Ovary (tissue), 10 donors: ENCODE results near the gene CELF1. TPM values are rescaled to one million over a fixed set of nuclear protein-coding genes. Genes with fewer than 3 reads are reported as not detected.

Experiments
- DNase-seq, 5 donors: peaks; one replicate each; pipeline ENCODE4 v3.0.0-alpha.2; 2019 to 2020
- H3K27ac ChIP-seq, 2 donors: fragments of 200-600 bp; one replicate each; pipeline versions ENCODE4 v1.5.1 to v1.8.0; 2019 to 2022
- H3K27me3 ChIP-seq: fragments of 200-600 bp; one replicate; pipeline ENCODE4 v1.8.0; 2022
- H3K36me3 ChIP-seq: fragments of 200-600 bp; sonication (generic); one replicate; pipeline ENCODE4 v1.5.1; 2019
- H3K4me1 ChIP-seq: one replicate; pipeline ENCODE4 v1.8.1; 2013; ENCODE audit warnings: mild to moderate bottlenecking, moderate library complexity; ENCODE audit not compliant: insufficient read depth
- H3K4me3 ChIP-seq: fragments of 200-600 bp; sonication (generic); one replicate; pipeline ENCODE4 v1.5.1; 2017
- H3K9me3 ChIP-seq, 2 donors: fragments of 200-600 bp in 1 of 2; sonication (generic) in 1 of 2; one replicate each; pipeline versions ENCODE4 v1.5.1 to v1.8.1; 2013 to 2019; ENCODE audit warnings: mild to moderate bottlenecking in 1 of 2, moderate library complexity in 1 of 2
- CTCF ChIP-seq, 3 donors: fragments of 450-650 bp in 2 of 3; fragments of 200-600 bp in 1 of 3; IDR thresholded peaks; one replicate each; pipeline versions ENCODE4 v1.5.1 to v1.8.0; 2016 to 2022; ENCODE audit warnings: antibody characterized with exemption in 3 of 3, mild to moderate bottlenecking in 1 of 3
- EP300 ChIP-seq: sonication (generic); formaldehyde crosslinking; IDR thresholded peaks from one replicate; pipeline ENCODE4 v1.6.1; 2017; ENCODE audit warnings: antibody characterized with exemption
- POLR2A ChIP-seq: fragments of 450-650 bp; IDR thresholded peaks from one replicate; pipeline ENCODE4 v1.6.1; 2017; ENCODE audit warnings: antibody characterized with exemption, mild to moderate bottlenecking, moderate library complexity
- WGBS, 3 donors: extraction: QIAGEN DNeasy Blood & Tissue Kit in 1 of 3; methylation state at CpG; one replicate each; pipeline versions ENCODE4 v1.1.5 to v1.1.7; 2013 to 2017; 5-methylcytosine and 5-hydroxymethylcytosine counted together
- intact Hi-C, 4 donors: fragments of 100-400 bp; cut with DNase I; formaldehyde crosslinking; loops; one replicate each; pipeline versions ENCODE4 v1.11.0 to v1.15.1; 2022 to 2023
- long read RNA-seq, 3 donors: library from polyadenylated mRNA in 2 of 3; unstranded in 2 of 3; transcript quantifications; one replicate each; pipeline ENCODE4 v2.0.0 and lab custom pipeline, GENCODE V29; 2021 to 2026
- polyA plus RNA-seq, 2 donors: library from polyadenylated mRNA; stranded (reverse); fragments of 200-250 nt in 1 of 2; fragments of 350-450 nt in 1 of 2; fragmentation: Illumina TruSeq in 1 of 2; extraction: RNeasy Lipid Tissue Mini Kit (QIAGEN cat#74804) in 1 of 2; gene quantifications; one replicate each; pipeline ENCODE4 v1.2.3, GENCODE V29; 2013 to 2014
- total RNA-seq, 7 donors: library from RNA; depleted of rRNA in 2 of 7; stranded (reverse); fragments of >200 nt in 2 of 7; fragmentation: NEBNext Ultra II Directional in 3 of 7; extraction: Animal tissue kit (Norgen Biotek cat#: 25700) in 3 of 7; gene quantifications; one replicate each; pipeline versions ENCODE4 v1.1.0 to v1.2.4, GENCODE V29; 2016 to 2023
- donor health status: DM: no; HTN: no; CAD: no; lungs with moderate emphysema.
- donor health status: DM: no; HTN: no; CAD: no.
- donor health status: Bipolar disorder and iron deficiency.
- donor health status: DM: yes; HTN: yes; CAD: no.
- donor health status: DM: no; HTN: no; CAD: no.
- donor health status: DM: yes; HTN: yes; CAD: no.

CELF1 gene
- total RNA-seq (100 to 1,000 TPM in 1 of 7 donors, 10 to 100 TPM in 6; 64.0 to 109 (median 74.9) TPM), polyA plus RNA-seq (10 to 100 TPM; 25.0 to 48.3 TPM)
- long read RNA-seq, donor 1, partial matches to known transcripts, result 54 of 135 reads
- long read RNA-seq, donor 1, other reads (novel, unspliced or antisense), result 80 of 135 reads
- long read RNA-seq, donor 2, full-length matches to known transcripts, result 3 of 437 reads
- long read RNA-seq, donor 2, partial matches to known transcripts, result 182 of 437 reads
- long read RNA-seq, donor 2, other reads (novel, unspliced or antisense), result 252 of 437 reads
- long read RNA-seq, donor 3, full-length matches to known transcripts, result 2 of 104 reads
- long read RNA-seq, donor 3, partial matches to known transcripts, result 41 of 104 reads
- long read RNA-seq, donor 3, other reads (novel, unspliced or antisense), result 61 of 104 reads

- TF ChIP-seq CTCF (IDR thresholded peaks at IDR 0.05) (peak; percentile 80 to 91 (median 89)), POLR2A (peak; percentile 63), EP300 (no peak)
- peaks cover 12% of the 10 kb centered on the region for H3K4me1 ChIP-seq
- peak within 1 kb of the TSS; percentile 70 to 75 for H3K27ac ChIP-seq
- intact Hi-C loops, result no loop called here
- H3K4me3 ChIP-seq, result peak within 1 kb of the TSS; percentile 92
- H3K27me3 ChIP-seq, result no peaks in the 10 kb centered on the region
- WGBS, 3 donors, result 0 to 1% (median 1%) methylated on average over 53 to 89 of the region's 89 CpGs
- H3K9me3 ChIP-seq, result no peaks in the 10 kb centered on the region
- DNase-seq, result peak; percentile 89 to 94 (median 91)
- no peaks in the 10 kb centered on the region for H3K36me3 ChIP-seq
These were observed at the start of gene CELF1 for GRCh38 chr11:47552566-47553405. TSS of gene CELF1 (minus strand) at chr11:47553132. CDS start at chr11:47499523, 53,609 bp downstream.

- no peaks in the 10 kb centered on the region for H3K9me3 ChIP-seq
- no peaks in the 10 kb centered on the region for H3K4me1 ChIP-seq
- H3K27ac ChIP-seq, result no peak overlapping the region
- no peak overlapping the region for H3K4me3 ChIP-seq
- H3K36me3 ChIP-seq, result no peaks in the 10 kb centered on the region
- WGBS, 3 donors, result 67 to 78% (median 68%) methylated on average over 4 of the region's 4 CpGs
- no peak for TF ChIP-seq POLR2A
- TF ChIP-seq EP300, result no peak
- DNase-seq, result no peak
- intact Hi-C loops, result no loop called here
- no peaks in the 10 kb centered on the region for H3K27me3 ChIP-seq
These were observed 47.0 kb upstream of the CELF1 start for GRCh38 chr11:47599902-47600301.

- 93 to 100% (median 97%) methylated on average over 1 of the region's 1 CpG for WGBS, 3 donors
- no peak for DNase-seq
These were observed 43.0 kb upstream of the CELF1 start for GRCh38 chr11:47595967-47596366.

GRCh38 chr11:47595029-47595428 is 42.1 kb upstream of the CELF1 start:
- Histone ChIP-seq H3K27me3 (no peaks in the 10 kb centered on the region), H3K36me3 (no peaks in the 10 kb centered on the region), H3K27ac (no peak overlapping the region), H3K4me1 (peaks cover 4% of the 10 kb centered on the region), H3K4me3 (no peak overlapping the region), H3K9me3 (no peaks in the 10 kb centered on the region)
- intact Hi-C loops, result no loop called here
- TF ChIP-seq CTCF (IDR thresholded peaks at IDR 0.05) (no peak), EP300 (no peak), POLR2A (no peak)
- no peak for DNase-seq
- WGBS, 3 donors, result 52 to 62% (median 59%) methylated on average over 7 of the region's 7 CpGs

More at GRCh38 chr11:47595967-47596366, 43.0 kb upstream of the CELF1 start:
- no peak for TF ChIP-seq CTCF (IDR thresholded peaks at IDR 0.05)
- no peak for TF ChIP-seq POLR2A
- no peak for TF ChIP-seq EP300
- Histone ChIP-seq H3K4me3 (no peak overlapping the region), H3K27me3 (no peaks in the 10 kb centered on the region), H3K9me3 (no peaks in the 10 kb centered on the region), H3K36me3 (no peaks in the 10 kb centered on the region), H3K4me1 (no peaks in the 10 kb centered on the region), H3K27ac (no peak overlapping the region)
- intact Hi-C loops, result no loop called here
